ENCODE results near the gene ADAMTSL5. TPM values are rescaled to one million over a fixed set of nuclear protein-coding genes. Genes with fewer than 3 reads are reported as not detected.

The ADAMTSL5 gene
- total RNA-seq, 2 donors from 2014 or later: 18.9 to 25.0 TPM

- ATAC-seq: no peak
- intact Hi-C loops (cut with DNase I): loop anchor here in 1 of 2 donors (10.0 kb wide), 1 partner anchor 172 kb away; the partner anchor contains the start of gene EFNA2
- DNase-seq: no peak
Measured at GRCh38 chr19:1456121-1456900, 56.5 kb downstream of the ADAMTSL5 start.

- ATAC-seq (peak; percentile 12 to 30), DNase-seq (peak; percentile 56)
- intact Hi-C loops (cut with DNase I): loop anchor here in 1 of 2 donors (10.0 kb wide), 1 partner anchor 171 kb away; the partner anchor contains the start of gene EFNA2
Measured at GRCh38 chr19:1455336-1456120, 57.3 kb downstream of the ADAMTSL5 start.

Other genes with a start within 250 kb of the ADAMTSL5 start
- 100 to 1,000 TPM; 229 to 379 TPM for gene CIRBP, start 243.7 kb downstream of the ADAMTSL5 start, total RNA-seq
- gene FAM174C, start 237.5 kb downstream of the ADAMTSL5 start, total RNA-seq: 10 to 100 TPM; 19.2 to 21.4 TPM
- not detected for gene EFNA2, start 227.1 kb downstream of the ADAMTSL5 start, total RNA-seq
- gene NDUFS7, start 129.1 kb downstream of the ADAMTSL5 start, total RNA-seq: 100 to 1,000 TPM; 240 to 267 TPM
- 10 to 100 TPM; 36.0 to 48.1 TPM for gene GAMT, start 111.5 kb downstream of the ADAMTSL5 start, total RNA-seq
- 10 to 100 TPM; 74.1 to 95.7 TPM for gene DAZAP1, start 105.4 kb downstream of the ADAMTSL5 start, total RNA-seq
- 100 to 1,000 TPM; 714 to 737 TPM for gene RPS15, start 74.6 kb downstream of the ADAMTSL5 start, total RNA-seq
- under 1 TPM; 0.18 to 0.21 TPM for gene APC2, start 62.9 kb downstream of the ADAMTSL5 start, total RNA-seq
- 10 to 100 TPM; 16.1 to 18.9 TPM for gene C19orf25, start 33.8 kb downstream of the ADAMTSL5 start, total RNA-seq
- gene PCSK4, start 22.7 kb downstream of the ADAMTSL5 start, total RNA-seq: 1 to 10 TPM in 1 of 2 donors, under 1 TPM in 1; 0.89 to 1.6 TPM
- 1 to 10 TPM; 2.2 to 2.3 TPM for gene REEP6, start 21.8 kb downstream of the ADAMTSL5 start, total RNA-seq
- not detected for gene PLK5, start 11.1 kb upstream of the ADAMTSL5 start, total RNA-seq
- 10 to 100 TPM; 10.9 to 12.0 TPM for gene MEX3D, start 55.3 kb upstream of the ADAMTSL5 start, total RNA-seq
- gene MBD3, start 79.8 kb upstream of the ADAMTSL5 start, total RNA-seq: 10 to 100 TPM; 58.0 to 60.8 TPM
- gene UQCR11, start 92.4 kb upstream of the ADAMTSL5 start, total RNA-seq: 100 to 1,000 TPM; 674 to 933 TPM
- gene TCF3, start 139.6 kb upstream of the ADAMTSL5 start, total RNA-seq: 10 to 100 TPM; 24.1 to 25.8 TPM
- gene ONECUT3, start 240.5 kb upstream of the ADAMTSL5 start, total RNA-seq: not detected